ENCODE results near the gene ZFP90.

The ZFP90 gene

DNA sequence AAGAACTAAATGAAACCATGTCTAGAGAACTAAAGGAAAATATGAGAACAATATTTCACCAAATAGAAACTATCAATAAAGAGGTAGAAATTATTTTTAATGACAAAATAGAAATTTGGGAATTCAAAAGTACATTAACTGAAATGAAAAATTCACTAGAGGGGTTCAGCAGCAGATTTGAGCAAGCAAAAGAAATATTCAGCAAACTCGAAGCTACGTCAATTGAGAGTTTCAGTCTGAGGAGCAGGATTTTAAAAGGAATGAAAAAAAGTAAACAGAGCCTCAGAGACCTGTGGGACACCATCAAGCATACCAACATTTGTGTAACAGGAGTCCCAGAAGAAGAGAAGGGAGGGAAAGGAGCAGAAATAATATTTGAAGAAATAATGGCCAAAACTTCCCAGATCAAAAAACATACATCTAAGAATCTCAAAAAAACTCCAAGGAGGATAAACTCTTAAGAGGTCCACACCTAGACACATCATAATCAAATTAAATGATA is 38.3 kb downstream of the ZFP90 start:
- no peak for DNase-seq (ENCODE audit: low read depth, low spot score)

GRCh38 chr16:68590201-68590994 is 51.3 kb downstream of the ZFP90 start:
- DNase-seq (ENCODE audit: low read depth, low spot score) = peak; percentile 52

- DNase-seq (ENCODE audit: low read depth, low spot score) = no peak
Measured at GRCh38 chr16:68592466-68593337, 53.6 kb downstream of the ZFP90 start.

DNA sequence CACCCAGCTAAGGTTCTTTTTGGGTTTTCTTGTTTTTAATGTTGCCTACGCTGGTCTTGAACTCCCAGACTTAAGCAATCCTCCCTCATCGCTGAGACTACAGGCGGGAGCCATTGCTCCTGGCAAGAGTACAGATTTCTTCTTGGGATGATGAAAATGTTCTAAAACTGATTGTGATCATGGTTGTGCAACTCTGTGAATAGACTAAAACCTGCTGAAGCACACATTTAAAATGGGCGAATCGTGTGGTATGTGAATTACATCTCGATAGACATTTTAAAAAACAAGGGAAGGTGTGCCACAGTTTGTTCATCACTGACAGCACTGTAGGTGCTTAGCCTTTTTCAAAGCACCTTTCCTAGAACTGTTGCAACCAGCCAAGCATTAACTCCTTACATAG is 57.2 kb downstream of the ZFP90 start:
- no peak for DNase-seq (ENCODE audit: low read depth, low spot score)

DNA sequence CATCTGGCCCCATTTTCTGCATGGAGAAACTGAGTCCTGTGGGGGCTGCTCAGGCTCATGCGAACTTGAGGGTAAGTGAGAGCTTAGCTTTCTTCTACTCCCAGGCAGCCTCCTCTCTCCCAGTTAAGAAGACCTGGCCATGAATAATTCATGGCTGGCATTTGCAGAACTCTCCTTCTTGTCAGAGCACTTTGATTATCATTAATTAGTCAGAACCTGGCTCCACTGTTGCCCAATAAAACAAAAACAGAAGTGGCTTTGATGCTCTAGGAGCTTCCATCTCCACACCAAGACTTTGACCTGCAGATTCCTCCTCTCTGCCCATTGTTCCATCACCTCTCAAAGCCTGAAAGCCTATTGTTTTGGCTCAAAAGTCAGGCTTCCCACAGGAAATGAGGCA is 60.5 kb downstream of the ZFP90 start:
- DNase-seq (ENCODE audit: low read depth, low spot score) = no peak

GRCh38 chr16:68605746-68606145 is 66.7 kb downstream of the ZFP90 start:
- no peak for DNase-seq (ENCODE audit: low read depth, low spot score)

GRCh38 chr16:68607443-68607842 is 68.4 kb downstream of the ZFP90 start:
- no peak for DNase-seq (ENCODE audit: low read depth, low spot score)

- no peak for DNase-seq (ENCODE audit: low read depth, low spot score)
Measured at GRCh38 chr16:68608330-68608729, 69.2 kb downstream of the ZFP90 start.

DNA sequence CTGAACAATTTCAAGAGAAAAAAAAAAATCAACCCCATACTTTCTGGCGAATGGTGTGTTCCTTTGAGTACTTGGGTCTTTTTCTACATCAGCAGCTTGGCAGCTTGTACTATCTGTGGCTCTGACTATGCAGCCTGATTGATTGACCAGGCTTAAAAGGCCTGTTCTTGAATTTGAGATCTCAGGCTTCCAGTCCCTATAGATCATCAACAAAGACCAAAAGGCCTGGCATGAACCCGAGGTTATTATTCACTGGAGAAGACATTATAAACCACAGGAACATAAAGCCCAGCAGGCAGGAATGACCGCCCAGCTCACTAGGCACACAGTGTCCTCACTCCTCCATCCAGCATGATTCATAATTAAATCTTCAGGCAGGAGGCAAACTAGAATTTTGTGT is 73.9 kb downstream of the ZFP90 start:
- DNase-seq (ENCODE audit: low read depth, low spot score) = no peak

GRCh38 chr16:68617734-68618133 is 78.6 kb downstream of the ZFP90 start:
- DNase-seq (ENCODE audit: low read depth, low spot score) = no peak

All from iPS DF 19.7 (cell line).